Kidney epithelial cell (primary cell): ENCODE measurements around the gene GLCCI1. TPM values are rescaled to one million over a fixed set of nuclear protein-coding genes. Genes with fewer than 3 reads are reported as not detected.

Experiments used
- DNase-seq: peaks from one replicate; pipeline ENCODE4 v3.0.0-alpha.2; 2010; ENCODE audit warnings: low read depth
- H3K27me3 ChIP-seq: 2 replicates; pipeline ENCODE4 v1.6.0; 2011; ENCODE audit warnings: low read length; ENCODE audit not compliant: control insufficient read depth, insufficient read depth
- H3K36me3 ChIP-seq: 2 replicates; pipeline ENCODE4 v1.5.1; 2011; ENCODE audit warnings: low read length; ENCODE audit not compliant: control insufficient read depth, insufficient read depth
- H3K4me3 ChIP-seq: 2 replicates; pipeline ENCODE4 v1.5.1; 2011; ENCODE audit warnings: low read depth, mild to moderate bottlenecking, control low read depth, low read length
- total RNA-seq: library from RNA; depleted of rRNA; stranded (reverse); fragments of >200 nt; gene quantifications from 2 replicates; pipeline ENCODE4 v1.2.3, GENCODE V29; 2015
- TF ChIP-seq, protein P1 (sequence below): IDR thresholded peaks from 2 replicates; pipeline ENCODE4 v1.5.1; 2011; ENCODE audit warnings: mild to moderate bottlenecking, moderate library complexity, low read length, control low read depth, inconsistent platforms; ENCODE audit not compliant: insufficient read depth, poor library complexity, severe bottlenecking

GLCCI1 gene
- total RNA-seq, 1 donor from 2014 or later = 1.6 TPM

DNA sequence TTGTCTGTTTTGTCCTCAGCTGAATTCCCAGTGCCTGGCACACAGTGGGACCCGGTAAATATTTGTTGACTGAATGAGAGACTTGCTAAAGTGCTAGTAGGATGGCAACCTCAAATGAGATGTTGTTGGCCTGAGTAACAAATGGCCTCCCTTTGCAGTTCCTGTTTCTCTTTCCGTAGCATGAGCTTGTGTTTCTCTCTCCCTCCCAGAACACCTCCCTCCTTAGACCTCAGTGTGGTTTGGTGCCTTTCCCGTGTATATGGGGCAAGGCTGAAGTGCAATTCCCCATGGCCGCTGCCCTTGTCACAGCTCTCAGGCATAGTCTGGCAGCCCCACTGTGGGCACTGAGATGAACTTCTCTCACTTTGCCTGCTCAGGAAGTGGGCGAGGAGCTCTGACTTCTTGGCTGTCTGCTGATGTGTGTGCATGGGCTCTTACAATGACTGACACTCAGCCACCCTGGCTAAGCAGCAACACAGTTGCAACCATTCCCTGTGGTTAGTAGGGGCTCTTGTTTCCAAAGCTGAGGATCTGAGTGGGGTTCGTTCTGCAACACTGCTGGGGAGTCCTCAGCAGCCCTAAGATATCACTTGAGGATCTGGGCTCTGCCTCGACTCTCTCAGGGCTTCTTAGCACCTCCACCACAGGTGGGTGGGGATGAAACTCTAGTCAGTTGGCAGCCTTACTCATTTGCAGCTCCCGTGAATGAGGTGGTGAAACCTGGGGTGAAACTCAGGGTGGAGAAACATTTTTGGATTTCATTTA lies 157.3 kb downstream of the GLCCI1 start:
- no peaks in the 10 kb centered on the region for H3K27me3 ChIP-seq
- no peak overlapping the region for H3K4me3 ChIP-seq
- no peaks in the 10 kb centered on the region for H3K36me3 ChIP-seq
- TF ChIP-seq, protein P1, sequence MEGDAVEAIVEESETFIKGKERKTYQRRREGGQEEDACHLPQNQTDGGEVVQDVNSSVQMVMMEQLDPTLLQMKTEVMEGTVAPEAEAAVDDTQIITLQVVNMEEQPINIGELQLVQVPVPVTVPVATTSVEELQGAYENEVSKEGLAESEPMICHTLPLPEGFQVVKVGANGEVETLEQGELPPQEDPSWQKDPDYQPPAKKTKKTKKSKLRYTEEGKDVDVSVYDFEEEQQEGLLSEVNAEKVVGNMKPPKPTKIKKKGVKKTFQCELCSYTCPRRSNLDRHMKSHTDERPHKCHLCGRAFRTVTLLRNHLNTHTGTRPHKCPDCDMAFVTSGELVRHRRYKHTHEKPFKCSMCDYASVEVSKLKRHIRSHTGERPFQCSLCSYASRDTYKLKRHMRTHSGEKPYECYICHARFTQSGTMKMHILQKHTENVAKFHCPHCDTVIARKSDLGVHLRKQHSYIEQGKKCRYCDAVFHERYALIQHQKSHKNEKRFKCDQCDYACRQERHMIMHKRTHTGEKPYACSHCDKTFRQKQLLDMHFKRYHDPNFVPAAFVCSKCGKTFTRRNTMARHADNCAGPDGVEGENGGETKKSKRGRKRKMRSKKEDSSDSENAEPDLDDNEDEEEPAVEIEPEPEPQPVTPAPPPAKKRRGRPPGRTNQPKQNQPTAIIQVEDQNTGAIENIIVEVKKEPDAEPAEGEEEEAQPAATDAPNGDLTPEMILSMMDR = no peak
- no peak for DNase-seq

DNA sequence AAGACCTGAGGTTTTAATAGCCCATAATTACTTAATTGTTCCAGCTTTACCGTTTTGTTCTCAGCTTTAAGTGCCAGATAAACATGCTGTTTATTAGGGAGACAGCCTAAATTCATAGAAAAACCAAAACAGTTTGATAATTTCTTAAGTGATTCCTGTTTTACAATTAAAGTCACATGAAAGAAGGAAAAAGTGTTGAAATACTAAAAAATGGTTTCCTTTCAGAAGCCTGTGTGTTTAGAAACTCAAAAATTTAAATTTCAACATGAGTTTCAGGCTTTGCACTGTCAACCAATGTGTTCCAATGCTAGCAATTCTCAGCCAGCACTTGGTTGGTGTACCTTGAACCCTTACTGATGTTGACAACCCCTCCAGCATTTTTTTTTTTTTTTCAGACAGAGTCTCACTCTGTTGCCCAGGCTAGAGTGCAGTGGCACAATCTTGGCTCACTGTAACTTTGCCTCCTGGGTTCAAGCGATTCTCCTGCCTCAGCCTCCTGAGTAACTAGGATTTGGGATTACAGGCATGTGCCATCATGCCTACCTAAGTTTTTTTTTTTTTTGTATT lies 158.1 kb downstream of the GLCCI1 start:
- TF ChIP-seq, protein P1 = no peak
- DNase-seq = no peak

DNA sequence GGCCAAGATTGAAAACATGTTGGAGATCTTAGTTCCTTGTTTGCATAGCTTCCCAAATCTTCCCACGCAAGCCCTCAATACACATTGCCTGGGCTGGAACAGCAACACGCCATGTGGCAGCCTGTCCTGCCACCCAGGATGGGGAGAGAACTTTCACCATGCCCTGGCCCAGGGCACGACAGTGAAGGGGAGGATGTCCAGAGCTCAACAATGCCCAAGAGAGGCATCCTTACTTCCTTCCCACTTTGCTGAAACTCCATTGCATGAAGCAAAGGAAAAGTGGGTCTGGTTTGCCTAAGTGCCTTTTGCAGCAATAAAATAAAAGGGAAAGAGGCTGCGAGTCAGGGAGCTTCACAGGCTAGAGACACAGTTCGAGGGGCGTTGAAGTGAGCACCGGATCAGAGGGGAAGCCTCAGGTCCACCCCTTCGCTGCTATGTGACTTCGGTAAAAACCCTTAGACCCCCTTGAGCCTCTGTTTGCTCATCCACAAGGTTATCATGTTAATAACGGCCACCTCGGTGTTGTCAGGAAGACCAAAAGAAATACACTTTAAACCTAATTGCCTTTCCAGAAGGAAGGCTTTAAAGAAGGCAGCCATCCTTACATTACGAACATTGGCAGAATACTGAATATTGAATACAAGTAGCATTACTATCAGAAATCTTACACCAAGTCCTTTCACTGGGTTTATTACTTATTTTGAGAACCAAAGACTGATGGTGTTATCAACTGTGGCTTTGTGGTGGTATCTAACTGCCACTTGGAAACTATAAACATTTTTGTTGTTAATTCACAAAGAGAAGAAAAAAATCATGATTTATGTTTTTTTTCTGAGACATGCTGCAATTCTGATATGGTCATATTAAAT lies 160.1 kb downstream of the GLCCI1 start:
- TF ChIP-seq, protein P1 = no peak
- Histone ChIP-seq H3K27me3 (no peaks in the 10 kb centered on the region), H3K4me3 (no peak overlapping the region), H3K36me3 (no peaks in the 10 kb centered on the region)
- no peak for DNase-seq

More for the DNA sequence above, 158.1 kb downstream of the GLCCI1 start:
- Histone ChIP-seq H3K4me3 (no peak overlapping the region), H3K36me3 (no peaks in the 10 kb centered on the region), H3K27me3 (no peaks in the 10 kb centered on the region)

DNA sequence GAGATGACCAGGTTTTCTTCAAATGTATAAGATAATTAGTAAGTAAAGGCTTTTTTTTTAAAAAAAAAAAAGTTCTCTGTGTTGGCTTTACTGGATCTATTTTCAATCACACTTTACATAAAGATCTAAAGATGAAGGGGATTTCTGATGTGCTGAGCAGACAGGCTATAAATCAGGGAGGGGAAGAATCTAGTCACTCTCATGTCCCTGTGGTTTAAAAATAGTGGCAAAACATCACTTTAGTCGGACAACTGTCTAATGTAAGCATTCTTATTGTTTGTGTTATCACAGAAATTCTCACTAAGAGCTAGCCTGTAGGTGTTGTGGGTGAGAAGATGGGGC lies 160.7 kb downstream of the GLCCI1 start:
- H3K27me3 ChIP-seq = no peaks in the 10 kb centered on the region
- H3K4me3 ChIP-seq = no peak overlapping the region
- no peaks in the 10 kb centered on the region for H3K36me3 ChIP-seq
- DNase-seq = no peak
- TF ChIP-seq, protein P1 = no peak

DNA sequence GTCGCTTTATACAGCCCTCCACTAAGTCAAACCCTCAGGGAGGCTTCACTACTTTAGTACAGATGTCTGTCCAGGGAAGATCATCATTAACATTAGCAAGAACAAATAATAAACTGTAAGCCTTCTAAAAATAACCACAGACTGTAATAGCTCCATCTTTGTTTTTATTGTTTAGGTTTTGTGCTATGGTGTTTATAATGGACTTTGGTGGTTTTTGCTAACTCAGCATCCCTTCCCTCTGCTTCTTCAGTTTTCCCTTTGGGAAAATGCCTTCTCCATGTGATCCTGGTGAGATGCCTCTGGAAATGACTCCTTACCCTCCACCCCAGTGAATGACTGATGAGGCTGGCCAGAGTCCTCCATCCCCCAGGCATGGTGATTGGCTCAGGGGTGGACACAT lies 162.1 kb downstream of the GLCCI1 start:
- H3K36me3 ChIP-seq = no peaks in the 10 kb centered on the region
- H3K27me3 ChIP-seq = no peaks in the 10 kb centered on the region
- DNase-seq = no peak
- TF ChIP-seq, protein P1 = no peak
- H3K4me3 ChIP-seq = no peak overlapping the region
